IMR-90 (cell line): ENCODE data around the gene SSNA1. TPM values are rescaled to one million over a fixed set of nuclear protein-coding genes. Genes with fewer than 3 reads are reported as not detected.

Experiments used
- ATAC-seq: fragments of 200-7000 bp; cut with Tn5 transposase; 2 replicates; pipeline ENCODE4 v1.9.1; 2020; ENCODE audit warnings: low read depth, mild to moderate bottlenecking, moderate library complexity
- BruUV-seq: library from RNA; stranded (reverse); fragments of 400-500 nt; replicated peaks from 2 replicates; lab custom pipeline; 2021; lab: Mats Ljungman, UMichigan
- CTCF ChIA-PET: fragments of 300-600 bp; formaldehyde crosslinking; extraction: SDS; loops from one replicate; lab custom pipeline; 2021; ENCODE audit warnings: antibody characterized with exemption; lab: Yijun Ruan, JAX
- POLR2A ChIA-PET: fragments of 300-600 bp; sonication (Branson Sonifier 250); formaldehyde crosslinking; loops from one replicate; lab custom pipeline; 2022; ENCODE audit warnings: antibody characterized with exemption; ENCODE audit not compliant: unreplicated experiment; lab: Charles Lee
- DNase-seq: peaks from one replicate; pipeline ENCODE4 v3.0.0; 2013
- H2AFZ ChIP-seq: replicated peaks from 2 replicates; pipeline ENCODE3; 2013; ENCODE audit warnings: low read length, mild to moderate bottlenecking; ENCODE audit not compliant: poor library complexity
- H2AK5ac ChIP-seq: 2 replicates; pipeline ENCODE4 v1.6.1; 2013; ENCODE audit warnings: low read depth, low read length, inconsistent platforms
- H2AK9ac ChIP-seq: replicated peaks from 2 replicates; pipeline ENCODE3; 2013; ENCODE audit warnings: mild to moderate bottlenecking, low read depth, low read length, moderate library complexity; ENCODE audit not compliant: poor library complexity
- H2BK120ac ChIP-seq: 2 replicates; pipeline ENCODE4 v1.6.1; 2013; ENCODE audit warnings: low read depth, low read length, inconsistent platforms
- H2BK15ac ChIP-seq: 3 replicates; pipeline ENCODE4 v1.6.1; 2013; ENCODE audit warnings: low read depth, low read length, inconsistent platforms
- H2BK20ac ChIP-seq: 2 replicates; pipeline ENCODE4 v1.6.1; 2013; ENCODE audit warnings: low read depth, mild to moderate bottlenecking, inconsistent platforms, low read length, moderate library complexity
- H2BK5ac ChIP-seq: 2 replicates; pipeline ENCODE4 v1.6.1; 2013; ENCODE audit warnings: mild to moderate bottlenecking, low read depth, low read length, inconsistent platforms; ENCODE audit not compliant: poor library complexity, severe bottlenecking
- H3K14ac ChIP-seq: replicated peaks from 2 replicates; pipeline ENCODE4 v1.6.1; 2013; ENCODE audit warnings: low read depth, low read length, inconsistent platforms
- H3K18ac ChIP-seq: 2 replicates; pipeline ENCODE4 v1.6.1; 2013; ENCODE audit warnings: low read depth, low read length, control low read depth
- H3K23ac ChIP-seq: 2 replicates; pipeline ENCODE4 v1.6.1; 2013; ENCODE audit warnings: low read depth, low read length, inconsistent platforms
- H3K27ac ChIP-seq: 2 replicates; pipeline ENCODE4 v1.5.1; 2013; ENCODE audit warnings: mild to moderate bottlenecking, control low read depth, low read length; ENCODE audit not compliant: insufficient read depth
- H3K27me3 ChIP-seq: 2 replicates; pipeline ENCODE4 v1.6.1; 2013; ENCODE audit warnings: low read length; ENCODE audit not compliant: control insufficient read depth, insufficient read depth
- H3K36me3 ChIP-seq: 2 replicates; pipeline ENCODE4 v1.6.1; 2013; ENCODE audit warnings: low read length, mixed read lengths; ENCODE audit not compliant: control insufficient read depth, insufficient read depth
- H3K4ac ChIP-seq: 2 replicates; pipeline ENCODE4 v1.6.1; 2013; ENCODE audit warnings: low read depth, low read length, inconsistent platforms
- H3K4me1 ChIP-seq: 2 replicates; pipeline ENCODE4 v1.6.1; 2013; ENCODE audit warnings: low read length, mixed read lengths; ENCODE audit not compliant: control insufficient read depth, insufficient read depth
- H3K4me2 ChIP-seq: 2 replicates; pipeline ENCODE4 v1.6.1; 2013; ENCODE audit warnings: low read depth, mild to moderate bottlenecking, control low read depth, low read length, moderate library complexity
- H3K4me3 ChIP-seq: 2 replicates; pipeline ENCODE4 v1.5.1; 2013; ENCODE audit warnings: low read depth, mild to moderate bottlenecking, control low read depth, low read length, moderate library complexity; ENCODE audit not compliant: insufficient read depth
- H3K56ac ChIP-seq: 2 replicates; pipeline ENCODE4 v1.6.1; 2013; ENCODE audit warnings: low read length, inconsistent platforms; ENCODE audit not compliant: insufficient read depth; ENCODE audit errors: extremely low read depth
- H3K79me1 ChIP-seq, 2 experiments: 2 replicates each; pipeline ENCODE4 v1.6.1; 2013; ENCODE audit warnings: low read length in 2 of 2, inconsistent platforms in 1 of 2, low read depth in 1 of 2
- H3K9ac ChIP-seq: 2 replicates; pipeline ENCODE4 v1.6.1; 2013; ENCODE audit warnings: low read depth, low read length, control low read depth
- H3K9me1 ChIP-seq: 2 replicates; pipeline ENCODE4 v1.6.1; 2013; ENCODE audit warnings: low read length, inconsistent platforms; ENCODE audit not compliant: insufficient read depth
- H3K9me3 ChIP-seq: 2 replicates; pipeline ENCODE4 v1.6.1; 2013; ENCODE audit warnings: low read length; ENCODE audit not compliant: control insufficient read depth, insufficient read depth
- H4K20me1 ChIP-seq: 2 replicates; pipeline ENCODE4 v1.6.1; 2013; ENCODE audit warnings: low read length, inconsistent platforms; ENCODE audit not compliant: insufficient read depth
- H4K5ac ChIP-seq: 2 replicates; pipeline ENCODE4 v1.6.1; 2013; ENCODE audit warnings: mild to moderate bottlenecking, low read depth, low read length, control low read depth
- H4K8ac ChIP-seq, 2 experiments: 2 replicates each; pipeline ENCODE4 v1.6.1; 2013; ENCODE audit warnings: low read depth in 2 of 2, low read length in 2 of 2, control low read depth in 1 of 2, inconsistent platforms in 1 of 2
- H4K91ac ChIP-seq: 2 replicates; pipeline ENCODE4 v1.6.1; 2013; ENCODE audit warnings: low read depth, low read length, inconsistent platforms; ENCODE audit not compliant: insufficient read depth
- BHLHE40 ChIP-seq: fragments of 150-350 bp; IDR thresholded peaks from 2 replicates; pipeline ENCODE4 v1.6.1; 2016; ENCODE audit warnings: mild to moderate bottlenecking, low read depth, low read length
- FOS ChIP-seq: fragments of 150-350 bp; IDR thresholded peaks from 2 replicates; pipeline ENCODE4 v1.6.1; 2016; ENCODE audit warnings: low read depth, low read length
- NFE2L2 ChIP-seq: fragments of 150-350 bp; IDR thresholded peaks from 2 replicates; pipeline ENCODE4 v1.6.1; 2016; ENCODE audit warnings: low read depth, mild to moderate bottlenecking, low read length
- POLR2A ChIP-seq: IDR thresholded peaks from 2 replicates; pipeline ENCODE4 v1.6.1; 2012; ENCODE audit warnings: mild to moderate bottlenecking, low read depth, low read length
- RAD21 ChIP-seq: IDR thresholded peaks from 2 replicates; pipeline ENCODE4 v1.6.1; 2012; ENCODE audit warnings: low read length, improper control_type of control experiment
- WGBS, 2 experiments: methylation state at CpG; one replicate each; pipeline versions ENCODE4 v1.1.5 to v1.1.7; 2013; ENCODE audit warnings: missing lambda C conversion rate in 2 of 2; ENCODE audit not compliant: insufficient read length in 1 of 2; ENCODE audit errors: extremely low coverage in 2 of 2; 5-methylcytosine and 5-hydroxymethylcytosine counted together
- dilution Hi-C: fragments of 300-500 bp; cut with HindIII; formaldehyde crosslinking; loops from one replicate; pipeline ENCODE4 v1.14.3; 2018; ENCODE audit warnings: low sequenced_read_pairs; ENCODE audit not compliant: unreplicated experiment
- in situ Hi-C: fragments of 300-500 bp; cut with MboI; formaldehyde crosslinking; loops from 3 replicates; pipeline ENCODE4 v1.14.3; 2019; ENCODE audit warnings: low sequenced_read_pairs, inconsistent platforms, mixed read lengths
- intact Hi-C: fragments of 100-400 bp; cut with micrococcal nuclease; formaldehyde crosslinking; loops from 2 replicates; pipeline ENCODE4 v1.10.0; 2022
- polyA plus RNA-seq, 3 experiments: library from polyadenylated mRNA; depleted of rRNA; stranded (reverse); fragments of >200 nt; gene quantifications; 2 replicates each; pipeline ENCODE4 v1.2.3, GENCODE V29; 2012; ENCODE audit warnings: low replicate concordance in 1 of 3
- total RNA-seq: library from RNA; depleted of rRNA; stranded (reverse); fragments of >200 nt; gene quantifications from 2 replicates; pipeline ENCODE4 v1.2.3, GENCODE V29; 2012
- TF ChIP-seq, protein P1 (sequence below): fragments of 150-350 bp; IDR thresholded peaks from 2 replicates; pipeline ENCODE4 v1.6.1; 2016; ENCODE audit warnings: low read depth, mild to moderate bottlenecking, low read length, moderate library complexity, borderline replicate concordance

Gene SSNA1
- total and polyA plus RNA-seq, 2 of the 4 experiments (the other 2 are of a cell fraction): 55.7 to 86.7 TPM

DNA sequence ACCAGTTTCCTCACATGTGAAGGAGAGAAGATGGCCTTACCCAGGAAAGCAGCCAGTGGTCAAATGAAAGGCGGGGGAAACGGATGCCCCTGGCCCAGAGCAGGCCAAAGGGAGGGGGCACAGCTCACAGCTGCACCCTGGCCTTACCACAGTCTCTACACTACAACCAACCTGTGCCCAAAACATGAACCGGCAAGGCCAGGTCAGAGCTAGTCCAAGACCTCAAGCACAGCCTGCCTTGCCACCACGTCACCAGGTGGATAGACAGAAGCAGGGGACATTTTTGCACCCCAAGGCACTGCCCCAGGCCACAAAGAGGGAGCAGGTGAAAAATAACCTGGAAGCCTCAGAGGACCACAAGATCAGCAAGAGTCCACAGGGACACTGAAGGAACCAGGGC is 45.0 kb upstream of the SSNA1 start:
- H3K56ac ChIP-seq: no peak overlapping the region
- no peak overlapping the region for H3K4ac ChIP-seq
- no peak overlapping the region for H4K8ac ChIP-seq
- no peak overlapping the region for H3K18ac ChIP-seq
- H3K4me3 ChIP-seq: no peak overlapping the region
- H3K36me3 ChIP-seq: no peaks in the 10 kb centered on the region
- no peak overlapping the region for H3K4me2 ChIP-seq
- H2AK5ac ChIP-seq: no peak overlapping the region
- ChIA-PET POLR2A (no interaction called here), CTCF (interaction anchor here (0.6 kb wide), 1 partner anchor 16 kb away, joined by 4 read pairs; no protein-coding TSS in a partner anchor)
- no peak overlapping the region for H2AK9ac ChIP-seq
- no peak overlapping the region for H4K91ac ChIP-seq
- no peaks in the 10 kb centered on the region for H3K79me1 ChIP-seq
- dilution Hi-C loops (no loop called here), in situ Hi-C loops (no loop called here), intact Hi-C loops (no loop called here)
- WGBS, 2 experiments: no CpG with 5 or more reads among the region's 4 CpGs
- H3K4me1 ChIP-seq: no peaks in the 10 kb centered on the region; the same call in 1 of the 2 replicates
- no peaks in the 10 kb centered on the region for H3K9me3 ChIP-seq
- H2BK5ac ChIP-seq: no peak overlapping the region
- H3K9me1 ChIP-seq: peaks cover 8% of the 10 kb centered on the region; the same call in 1 of the 2 replicates
- H2AFZ ChIP-seq: no peak overlapping the region
- H3K27ac ChIP-seq: no peak overlapping the region
- H2BK15ac ChIP-seq: no peak overlapping the region
- no peak overlapping the region for H3K9ac ChIP-seq
- no peak overlapping the region for H4K5ac ChIP-seq
- no peak overlapping the region for H3K14ac ChIP-seq
- no peak for DNase-seq
- TF ChIP-seq POLR2A: no peak
- no peak for TF ChIP-seq FOS
- TF ChIP-seq, protein P1, sequence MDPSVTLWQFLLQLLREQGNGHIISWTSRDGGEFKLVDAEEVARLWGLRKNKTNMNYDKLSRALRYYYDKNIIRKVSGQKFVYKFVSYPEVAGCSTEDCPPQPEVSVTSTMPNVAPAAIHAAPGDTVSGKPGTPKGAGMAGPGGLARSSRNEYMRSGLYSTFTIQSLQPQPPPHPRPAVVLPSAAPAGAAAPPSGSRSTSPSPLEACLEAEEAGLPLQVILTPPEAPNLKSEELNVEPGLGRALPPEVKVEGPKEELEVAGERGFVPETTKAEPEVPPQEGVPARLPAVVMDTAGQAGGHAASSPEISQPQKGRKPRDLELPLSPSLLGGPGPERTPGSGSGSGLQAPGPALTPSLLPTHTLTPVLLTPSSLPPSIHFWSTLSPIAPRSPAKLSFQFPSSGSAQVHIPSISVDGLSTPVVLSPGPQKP: no peak
- TF ChIP-seq RAD21: no peak
- no peak for TF ChIP-seq BHLHE40
- no peak for TF ChIP-seq NFE2L2
- no peak overlapping the region for H3K23ac ChIP-seq
- no TSS peak for BruUV-seq
- H3K27me3 ChIP-seq: peaks cover 47% of the 10 kb centered on the region
- no peak for ATAC-seq
- no peak overlapping the region for H2BK120ac ChIP-seq
- no peaks in the 10 kb centered on the region; the same call in 1 of the 2 replicates for H4K20me1 ChIP-seq
- no peak overlapping the region for H2BK20ac ChIP-seq
